GM23248 (cell line): ENCODE measurements around the gene TAGLN2. TPM values are rescaled to one million over a fixed set of nuclear protein-coding genes. Genes with fewer than 3 reads are reported as not detected.

ENCODE experiments used
- DNase-seq: peaks from one replicate; pipeline ENCODE4 v3.0.0-alpha.2; 2015
- H2AFZ ChIP-seq: fragments of 200-600 bp; sonication (generic); 2 replicates; pipeline ENCODE4 v1.6.1; 2016; ENCODE audit warnings: antibody characterized with exemption
- H3F3A ChIP-seq: fragments of 200-600 bp; sonication (generic); 2 replicates; pipeline ENCODE4 v1.6.1; 2016; ENCODE audit warnings: mild to moderate bottlenecking, antibody characterized with exemption, mixed run types; ENCODE audit not compliant: insufficient read depth
- H3K27ac ChIP-seq: fragments of 200-600 bp; sonication (generic); 2 replicates; pipeline ENCODE4 v1.5.1; 2016; ENCODE audit warnings: mild to moderate bottlenecking
- H3K27me3 ChIP-seq: fragments of 200-600 bp; sonication (generic); replicated peaks from 2 replicates; pipeline ENCODE4 v1.6.1; 2016; ENCODE audit warnings: mild to moderate bottlenecking; ENCODE audit not compliant: insufficient read depth
- H3K36me3 ChIP-seq: fragments of 200-600 bp; sonication (generic); 2 replicates; pipeline ENCODE4 v1.6.1; 2016; ENCODE audit warnings: low read depth, mild to moderate bottlenecking
- H3K4me1 ChIP-seq: fragments of 200-600 bp; sonication (generic); 2 replicates; pipeline ENCODE4 v1.6.1; 2016; ENCODE audit warnings: mild to moderate bottlenecking; ENCODE audit not compliant: insufficient read depth
- H3K4me2 ChIP-seq: fragments of 200-600 bp; sonication (generic); one replicate; pipeline ENCODE4 v1.6.1; 2016; ENCODE audit warnings: mild to moderate bottlenecking; ENCODE audit not compliant: unreplicated experiment
- H3K4me3 ChIP-seq: fragments of 200-600 bp; sonication (generic); 2 replicates; pipeline ENCODE4 v1.5.1; 2016; ENCODE audit warnings: mild to moderate bottlenecking
- H3K79me2 ChIP-seq: fragments of 200-600 bp; sonication (generic); 2 replicates; pipeline ENCODE4 v1.6.1; 2016; ENCODE audit warnings: mild to moderate bottlenecking; ENCODE audit not compliant: insufficient read depth
- H3K9ac ChIP-seq: fragments of 200-600 bp; sonication (generic); 2 replicates; pipeline ENCODE4 v1.6.1; 2016; ENCODE audit warnings: mild to moderate bottlenecking
- H3K9me2 ChIP-seq: fragments of 200-600 bp; sonication (generic); 2 replicates; pipeline ENCODE4 v1.6.1; 2016; ENCODE audit warnings: mixed run types, mild to moderate bottlenecking, moderate library complexity; ENCODE audit not compliant: insufficient read depth
- H3K9me3 ChIP-seq: fragments of 200-600 bp; sonication (generic); one replicate; pipeline ENCODE4 v1.6.1; 2017; ENCODE audit warnings: low read depth
- H4K20me1 ChIP-seq: fragments of 200-600 bp; sonication (generic); 2 replicates; pipeline ENCODE4 v1.6.0; 2016; ENCODE audit not compliant: insufficient read depth
- EZH2 ChIP-seq: fragments of 200-600 bp; sonication (generic); IDR thresholded peaks from 2 replicates; pipeline ENCODE4 v1.6.1; 2018; ENCODE audit warnings: antibody characterized with exemption, mild to moderate bottlenecking; ENCODE audit not compliant: insufficient read depth, poor library complexity, severe bottlenecking
- EZH2phosphoT487 ChIP-seq: fragments of 200-600 bp; sonication (generic); IDR thresholded peaks from 2 replicates; pipeline ENCODE4 v1.6.1; 2018; ENCODE audit warnings: antibody characterized with exemption, moderate library complexity, mild to moderate bottlenecking, low read depth; ENCODE audit not compliant: insufficient read depth
- WGBS, 2 experiments: methylation state at CpG; one replicate each; pipeline ENCODE4 v1.1.6; 2015 to 2017; ENCODE audit warnings: low lambda C conversion rate in 2 of 2, low coverage in 1 of 2; ENCODE audit errors: missing lambda C conversion rate in 2 of 2; 5-methylcytosine and 5-hydroxymethylcytosine counted together
- in situ Hi-C: fragments of 300-500 bp; cut with MboI; formaldehyde crosslinking; loops from 2 replicates; pipeline ENCODE4 v1.15.0; 2020
- polyA plus RNA-seq: library from polyadenylated mRNA; unstranded; fragments of >200 nt; fragmentation: Nextera tagmentation; extraction: Ambion mirVana; gene quantifications from 2 replicates; pipeline ENCODE4 v1.2.1, GENCODE V29; 2016
- total RNA-seq: library from RNA; depleted of rRNA; stranded (reverse); fragments of >200 nt; shearing (Covaris generic); gene quantifications from 2 replicates; pipeline ENCODE4 v1.2.3, GENCODE V29; 2014

Gene TAGLN2
- total and polyA plus RNA-seq, 2 experiments from 2014 or later = 400 to 692 TPM

DNA sequence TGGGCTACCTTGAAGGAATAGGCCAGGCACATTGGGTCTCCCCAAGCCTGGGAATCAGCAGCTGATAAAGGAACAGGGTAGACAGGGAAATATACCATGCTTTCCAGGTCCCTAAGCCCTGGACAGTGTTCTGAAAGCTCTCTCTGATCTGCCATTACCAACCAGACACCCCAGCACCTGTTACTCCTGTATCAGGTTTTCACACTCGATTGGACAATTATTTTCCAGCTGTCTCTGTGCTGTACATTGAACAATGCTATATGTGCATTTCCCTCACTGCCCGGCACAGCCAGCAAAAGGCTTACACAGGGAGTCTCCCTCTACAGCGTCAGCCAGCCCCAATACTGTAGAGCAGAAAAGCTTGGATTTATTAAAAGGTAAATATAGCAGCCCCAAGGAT lies 30.0 kb downstream of the TAGLN2 start:
- Histone ChIP-seq H2AFZ (no peak overlapping the region), H3K9me3 (no peaks in the 10 kb centered on the region), H3K27me3 (no peaks in the 10 kb centered on the region), H3K4me2 (no peak overlapping the region), H3K4me1 (peaks cover 10% of the 10 kb centered on the region), H3K27ac (no peak overlapping the region), H3K36me3 (no peaks in the 10 kb centered on the region), H4K20me1 (no peaks in the 10 kb centered on the region), H3K9ac (no peak overlapping the region), H3F3A (peaks cover 6% of the 10 kb centered on the region; the same call in 1 of the 2 replicates), H3K9me2 (no peaks in the 10 kb centered on the region), H3K4me3 (no peak overlapping the region), H3K79me2 (no peaks in the 10 kb centered on the region)
- 50 to 58% methylated on average over 3 of the region's 3 CpGs for WGBS, 2 experiments
- no peak for TF ChIP-seq EZH2phosphoT487
- no peak for TF ChIP-seq EZH2
- no peak for DNase-seq
- in situ Hi-C loops = loop anchor here (10.0 kb wide), 1 partner anchor 730 kb away; no protein-coding TSS in a partner anchor

DNA sequence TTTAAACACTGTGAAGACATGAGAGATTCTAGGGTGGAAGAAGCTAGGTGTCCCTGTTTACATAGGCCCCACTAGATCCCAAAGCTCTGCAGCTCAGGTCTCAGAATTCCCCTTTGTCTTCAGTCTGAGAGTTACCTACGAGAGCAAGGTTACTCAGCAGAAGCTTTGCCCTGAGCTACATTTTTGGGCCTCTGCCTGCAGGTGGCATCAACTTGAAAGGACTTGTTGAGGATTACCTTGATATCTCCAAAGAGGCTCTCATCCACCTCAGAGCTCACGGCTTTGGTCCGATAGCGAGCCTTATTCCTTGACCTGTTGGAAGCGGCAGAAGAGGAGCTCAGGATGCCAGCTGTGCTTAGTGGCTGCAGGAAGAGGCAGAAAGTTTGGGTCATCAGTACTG lies 32.4 kb downstream of the TAGLN2 start:
- Histone ChIP-seq H3K9me3 (no peaks in the 10 kb centered on the region), H3K4me2 (no peak overlapping the region), H3K27me3 (no peaks in the 10 kb centered on the region), H2AFZ (no peak overlapping the region), H3K9me2 (no peaks in the 10 kb centered on the region), H3F3A (peaks cover 6% of the 10 kb centered on the region; the same call in 1 of the 2 replicates), H3K4me3 (no peak overlapping the region), H3K27ac (no peak overlapping the region), H3K4me1 (peaks cover 21% of the 10 kb centered on the region), H3K79me2 (no peaks in the 10 kb centered on the region), H4K20me1 (no peaks in the 10 kb centered on the region), H3K9ac (no peak overlapping the region), H3K36me3 (no peaks in the 10 kb centered on the region)
- TF ChIP-seq EZH2 (no peak), EZH2phosphoT487 (no peak)
- WGBS, 2 experiments = 96 to 98% methylated on average over 5 of the region's 5 CpGs
- in situ Hi-C loops = loop anchor here (5.0 to 10.0 kb wide), 2 partner anchors 96 to 728 kb away; no protein-coding TSS in a partner anchor
- no peak for DNase-seq

DNA sequence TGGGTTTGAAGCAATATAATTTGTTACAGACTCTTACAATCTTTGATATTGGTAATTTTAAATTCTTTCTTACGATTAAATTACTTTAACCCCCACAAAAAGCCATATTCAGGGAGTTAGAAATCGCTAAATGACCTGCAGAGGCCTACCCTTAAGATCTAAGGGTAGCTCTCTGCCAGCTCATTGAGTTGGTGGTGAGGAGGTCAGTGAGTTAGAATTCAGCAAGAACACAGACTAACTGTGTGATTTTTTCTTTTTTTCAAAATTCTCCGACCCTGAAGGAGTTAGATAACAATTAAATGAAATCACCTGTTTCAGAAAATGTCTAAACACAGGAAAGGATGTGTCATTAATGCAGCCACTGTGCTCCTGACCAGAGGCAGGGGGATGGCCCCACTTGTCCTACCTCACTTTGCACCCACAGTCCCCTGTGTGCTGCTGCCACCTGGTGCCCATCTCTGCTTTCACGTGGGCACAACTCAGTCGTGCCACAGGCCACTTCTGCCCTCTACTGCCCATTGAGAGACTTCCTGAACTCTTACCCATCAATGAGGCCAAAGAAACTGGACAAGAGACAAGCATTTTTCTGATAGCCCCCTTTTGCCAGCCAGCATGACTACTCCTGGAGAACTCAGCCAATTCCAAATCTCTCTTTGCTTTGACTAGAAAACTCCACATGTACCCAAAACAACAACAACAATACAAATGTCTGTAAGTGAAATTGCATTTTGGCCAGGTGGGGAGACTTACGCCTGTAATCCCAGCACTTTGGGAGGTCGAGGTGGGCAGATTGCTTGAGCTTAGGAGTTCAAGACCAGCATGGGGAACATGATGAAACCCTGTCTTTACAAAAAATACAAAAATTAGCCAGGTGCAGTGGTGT lies 33.8 kb downstream of the TAGLN2 start:
- peaks cover 6% of the 10 kb centered on the region; the same call in 1 of the 2 replicates for H3F3A ChIP-seq
- no peaks in the 10 kb centered on the region for H3K9me3 ChIP-seq
- in situ Hi-C loops = loop anchor here (5.0 to 10.0 kb wide), 2 partner anchors 94 to 727 kb away; no protein-coding TSS in a partner anchor
- no peak overlapping the region for H3K27ac ChIP-seq
- H3K27me3 ChIP-seq = no peaks in the 10 kb centered on the region
- H4K20me1 ChIP-seq = no peaks in the 10 kb centered on the region
- H2AFZ ChIP-seq = no peak overlapping the region
- H3K9ac ChIP-seq = no peak overlapping the region
- H3K4me3 ChIP-seq = no peak overlapping the region
- no peak overlapping the region for H3K4me2 ChIP-seq
- peaks cover 21% of the 10 kb centered on the region for H3K4me1 ChIP-seq
- 41 to 42% methylated on average over 7 of the region's 7 CpGs for WGBS, 2 experiments
- peak; percentile 93 for DNase-seq
- H3K36me3 ChIP-seq = no peaks in the 10 kb centered on the region
- no peaks in the 10 kb centered on the region for H3K79me2 ChIP-seq
- H3K9me2 ChIP-seq = no peaks in the 10 kb centered on the region
- TF ChIP-seq EZH2 (no peak), EZH2phosphoT487 (no peak)

DNA sequence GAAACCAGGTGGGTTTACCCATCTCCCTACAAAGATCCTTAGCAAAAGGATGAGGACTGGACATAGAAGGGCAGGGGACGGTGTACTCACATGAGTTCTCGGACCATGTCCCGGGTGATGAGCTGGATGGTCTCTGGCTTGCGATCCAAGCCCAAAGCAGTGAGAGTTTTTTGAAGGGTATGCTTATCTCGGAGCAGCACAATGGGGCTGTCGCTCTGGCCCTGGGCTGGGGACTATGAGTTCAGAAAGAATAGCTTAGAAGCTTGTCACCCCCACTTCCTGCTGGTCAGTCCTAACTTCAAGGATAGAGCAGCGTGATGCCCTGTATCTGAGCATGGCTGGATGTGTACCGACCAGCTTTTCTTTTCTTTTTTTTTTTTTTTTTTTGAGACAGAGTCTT lies 34.9 kb downstream of the TAGLN2 start:
- no peaks in the 10 kb centered on the region for H3K9me3 ChIP-seq
- H3K36me3 ChIP-seq = no peaks in the 10 kb centered on the region
- no peaks in the 10 kb centered on the region for H3K9me2 ChIP-seq
- in situ Hi-C loops = loop anchor here (5.0 to 10.0 kb wide), 2 partner anchors 93 to 726 kb away; no protein-coding TSS in a partner anchor
- no peak overlapping the region for H3K4me3 ChIP-seq
- H3K27ac ChIP-seq = peak overlapping the region; percentile 29
- no peak overlapping the region for H3K9ac ChIP-seq
- no peak overlapping the region for H3K4me2 ChIP-seq
- H3F3A ChIP-seq = peaks cover 6% of the 10 kb centered on the region; the same call in 1 of the 2 replicates
- peak overlapping the region; percentile 63 for H2AFZ ChIP-seq
- H3K4me1 ChIP-seq = peaks cover 21% of the 10 kb centered on the region
- H3K27me3 ChIP-seq = no peaks in the 10 kb centered on the region
- no peaks in the 10 kb centered on the region for H4K20me1 ChIP-seq
- no peak for DNase-seq
- no peak for TF ChIP-seq EZH2
- TF ChIP-seq EZH2phosphoT487 = no peak
- 96 to 97% methylated on average over 8 of the region's 8 CpGs for WGBS, 2 experiments
- no peaks in the 10 kb centered on the region for H3K79me2 ChIP-seq
